GM12865 (cell line): Measurements from ENCODE around the gene MECP2.

Experiments used
- DNase-seq: peaks from one replicate; pipeline ENCODE4 v3.0.0; 2010; ENCODE audit warnings: low read depth
- H3K4me3 ChIP-seq: 2 replicates; pipeline ENCODE4 v1.5.1; 2011; ENCODE audit warnings: mild to moderate bottlenecking, low read depth, low read length, control low read depth
- CTCF ChIP-seq: IDR thresholded peaks from 2 replicates; pipeline ENCODE4 v1.5.1; 2011; ENCODE audit warnings: low read length, control low read depth, low read depth, inconsistent platforms; ENCODE audit not compliant: insufficient read depth; ENCODE audit errors: missing control alignments

Gene MECP2

GRCh38 chrX:154011376-154012335, 85.9 kb downstream of the MECP2 start:
- DNase-seq = no peak
- no peak overlapping the region for H3K4me3 ChIP-seq
- no peak for TF ChIP-seq CTCF

- DNase-seq = no peak
- H3K4me3 ChIP-seq = no peak overlapping the region
- no peak for TF ChIP-seq CTCF
These were observed 87.0 kb downstream of the MECP2 start for GRCh38 chrX:154010330-154011087.

- no peak for TF ChIP-seq CTCF
- DNase-seq = peak; percentile 46
- peak overlapping the region; percentile 15; the same call in 1 of the 2 replicates for H3K4me3 ChIP-seq
These were observed 89.0 kb downstream of the MECP2 start for GRCh38 chrX:154008521-154008920.

GRCh38 chrX:154006947-154007346, 90.6 kb downstream of the MECP2 start:
- DNase-seq = no peak
- no peak for TF ChIP-seq CTCF
- H3K4me3 ChIP-seq = no peak overlapping the region

- peak; percentile 74 for DNase-seq
- TF ChIP-seq CTCF = no peak
- H3K4me3 ChIP-seq = peak overlapping the region; percentile 32; the same call in 1 of the 2 replicates
These were observed 93.2 kb downstream of the MECP2 start for GRCh38 chrX:154004315-154004714.

GRCh38 chrX:154002215-154002719, 95.2 kb downstream of the MECP2 start:
- H3K4me3 ChIP-seq = peak overlapping the region; percentile 47
- peak; percentile 84 for DNase-seq
- no peak for TF ChIP-seq CTCF
